ENCODE measurements around the gene EDN2. TPM values are rescaled to one million over a fixed set of nuclear protein-coding genes. Genes with fewer than 3 reads are reported as not detected.

The EDN2 gene
- not detected in 2 replicates for total RNA-seq

GRCh38 chr1:41484402-41485241 is at the start of gene EDN2:
TSS of gene EDN2 (minus strand) at chr1:41484683. CDS start at chr1:41484601, 82 bp downstream.
- intact Hi-C loops (cut with micrococcal nuclease), result no loop called here
- ChIA-PET POLR2A (no interaction called here), CTCF (no interaction called here)
- H3K27ac Mint-ChIP-seq, result no peak within 1 kb of the TSS
- H3K9me3 Mint-ChIP-seq, result no peaks in the 10 kb centered on the region
- peaks cover 15% of the 10 kb centered on the region for H3K4me1 Mint-ChIP-seq
- no peak for TF ChIP-seq CTCF (IDR thresholded peaks at IDR 0.05)
- ATAC-seq (ENCODE audit: low read depth), result no peak
- H3K27me3 Mint-ChIP-seq, result peaks cover 24% of the 10 kb centered on the region
- no peak within 1 kb of the TSS for H3K4me3 Mint-ChIP-seq
- H3K36me3 Mint-ChIP-seq (ENCODE audit: low read depth), result no peaks in the 10 kb centered on the region
- no peak for DNase-seq

DNA sequence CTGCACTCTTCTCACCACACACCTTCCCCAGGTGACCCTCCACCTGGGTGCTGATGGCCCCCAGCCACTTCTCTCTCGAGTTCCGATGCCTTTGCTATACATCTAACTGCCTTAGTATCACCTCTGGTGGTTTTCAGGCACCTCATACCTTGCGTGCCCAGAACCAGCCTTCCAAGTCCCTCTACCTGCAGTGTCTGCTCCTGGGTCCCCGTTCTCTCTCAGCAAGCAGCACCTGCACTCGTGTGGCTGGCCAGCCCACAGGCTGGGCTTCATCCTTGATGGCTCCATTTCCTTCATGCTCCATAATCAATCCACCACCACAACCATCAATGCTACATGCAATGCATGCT is 49.2 kb upstream of the EDN2 start:
- Mint-ChIP-seq H3K36me3 (ENCODE audit: low read depth) (peaks cover 2% of the 10 kb centered on the region), H3K4me1 (peaks cover 32% of the 10 kb centered on the region), H3K27ac (no peak overlapping the region), H3K9me3 (no peaks in the 10 kb centered on the region), H3K4me3 (no peak overlapping the region), H3K27me3 (no peaks in the 10 kb centered on the region)
- no peak for TF ChIP-seq CTCF (IDR thresholded peaks at IDR 0.05)
- intact Hi-C loops (cut with micrococcal nuclease), result no loop called here
- ChIA-PET POLR2A (no interaction called here), CTCF (interaction anchor here (1.0 kb wide), 1 partner anchor 18 kb away, joined by 3 read pairs; no protein-coding TSS in a partner anchor)
- ATAC-seq (ENCODE audit: low read depth), result no peak
- peak; percentile 10 for DNase-seq

GRCh38 chr1:41533016-41533730 is 48.7 kb upstream of the EDN2 start:
- no peaks in the 10 kb centered on the region for H3K9me3 Mint-ChIP-seq
- intact Hi-C loops (cut with micrococcal nuclease), result no loop called here
- ChIA-PET CTCF (interaction anchor here (1.0 kb wide), 1 partner anchor 17 kb away, joined by 3 read pairs; no protein-coding TSS in a partner anchor), POLR2A (no interaction called here)
- no peak overlapping the region for H3K27ac Mint-ChIP-seq
- DNase-seq, result peak; percentile 6
- peaks cover 27% of the 10 kb centered on the region for H3K4me1 Mint-ChIP-seq
- no peak overlapping the region for H3K4me3 Mint-ChIP-seq
- no peaks in the 10 kb centered on the region for H3K27me3 Mint-ChIP-seq
- peaks cover 2% of the 10 kb centered on the region for H3K36me3 Mint-ChIP-seq (ENCODE audit: low read depth)
- TF ChIP-seq CTCF (IDR thresholded peaks at IDR 0.05), result no peak
- ATAC-seq (ENCODE audit: low read depth), result no peak

GRCh38 chr1:41532206-41532975 is 47.9 kb upstream of the EDN2 start:
- intact Hi-C loops (cut with micrococcal nuclease), result no loop called here
- Mint-ChIP-seq H3K27me3 (no peaks in the 10 kb centered on the region), H3K36me3 (ENCODE audit: low read depth) (no peaks in the 10 kb centered on the region), H3K9me3 (no peaks in the 10 kb centered on the region), H3K4me1 (peaks cover 19% of the 10 kb centered on the region), H3K4me3 (no peak overlapping the region), H3K27ac (no peak overlapping the region)
- POLR2A ChIA-PET, result no interaction called here
- CTCF ChIA-PET, result interaction anchor here (1.0 kb wide), 1 partner anchor 16 kb away, joined by 3 read pairs; no protein-coding TSS in a partner anchor
- TF ChIP-seq CTCF (IDR thresholded peaks at IDR 0.05), result no peak
- DNase-seq (no peak), ATAC-seq (ENCODE audit: low read depth) (no peak)

GRCh38 chr1:41530411-41530810 is 45.9 kb upstream of the EDN2 start:
- intact Hi-C loops (cut with micrococcal nuclease), result no loop called here
- Mint-ChIP-seq H3K36me3 (ENCODE audit: low read depth) (no peaks in the 10 kb centered on the region), H3K4me1 (peaks cover 2% of the 10 kb centered on the region), H3K4me3 (no peak overlapping the region), H3K27me3 (no peaks in the 10 kb centered on the region), H3K9me3 (no peaks in the 10 kb centered on the region), H3K27ac (no peak overlapping the region)
- no peak for DNase-seq
- TF ChIP-seq CTCF (IDR thresholded peaks at IDR 0.05), result no peak
- POLR2A ChIA-PET, result no interaction called here
- CTCF ChIA-PET, result no interaction called here
- ATAC-seq (ENCODE audit: low read depth), result no peak
